Measurements from ENCODE around the gene CLCC1. TPM values are rescaled to one million over a fixed set of nuclear protein-coding genes. Genes with fewer than 3 reads are reported as not detected.

Gene CLCC1
- total and polyA plus RNA-seq, 11 donors = 7.9 to 33.0 (median 27.0) TPM

- no peaks in the 10 kb centered on the region for H3K9me3 ChIP-seq
- intact Hi-C loops (cut with DNase I) = loop anchor here in 7 of 10 donors (2.0 to 10.0 kb wide), 3 partner anchors 150 to 153 kb away; partner anchors contain the start of gene ELAPOR1 (in 6 of the 7)
Observed at GRCh38 chr1:108961752-108962486, 1.4 kb downstream of the CLCC1 start.

DNA sequence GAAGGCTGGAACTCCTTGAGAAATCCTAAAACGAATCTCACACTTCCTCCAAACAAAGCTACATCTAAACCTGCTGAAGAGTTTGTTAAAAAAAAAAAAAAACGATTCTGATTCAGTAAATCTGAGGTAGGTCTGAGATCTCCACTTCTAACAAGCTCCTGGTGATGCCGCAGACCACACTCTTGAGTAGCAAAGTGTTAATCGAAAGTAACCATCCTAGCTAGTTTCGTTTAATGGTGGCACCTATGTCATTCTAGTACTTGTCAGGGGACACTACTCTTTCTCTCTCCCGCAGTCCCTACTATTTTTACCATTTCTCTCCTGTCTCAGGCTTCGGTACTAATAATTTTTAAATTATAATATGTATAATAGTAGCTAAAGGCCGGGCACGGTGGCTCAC is 2.1 kb downstream of the CLCC1 start:
- TF ChIP-seq POLR2A (IDR thresholded peaks at IDR 0.05) = no peak
- TF ChIP-seq, protein P1, sequence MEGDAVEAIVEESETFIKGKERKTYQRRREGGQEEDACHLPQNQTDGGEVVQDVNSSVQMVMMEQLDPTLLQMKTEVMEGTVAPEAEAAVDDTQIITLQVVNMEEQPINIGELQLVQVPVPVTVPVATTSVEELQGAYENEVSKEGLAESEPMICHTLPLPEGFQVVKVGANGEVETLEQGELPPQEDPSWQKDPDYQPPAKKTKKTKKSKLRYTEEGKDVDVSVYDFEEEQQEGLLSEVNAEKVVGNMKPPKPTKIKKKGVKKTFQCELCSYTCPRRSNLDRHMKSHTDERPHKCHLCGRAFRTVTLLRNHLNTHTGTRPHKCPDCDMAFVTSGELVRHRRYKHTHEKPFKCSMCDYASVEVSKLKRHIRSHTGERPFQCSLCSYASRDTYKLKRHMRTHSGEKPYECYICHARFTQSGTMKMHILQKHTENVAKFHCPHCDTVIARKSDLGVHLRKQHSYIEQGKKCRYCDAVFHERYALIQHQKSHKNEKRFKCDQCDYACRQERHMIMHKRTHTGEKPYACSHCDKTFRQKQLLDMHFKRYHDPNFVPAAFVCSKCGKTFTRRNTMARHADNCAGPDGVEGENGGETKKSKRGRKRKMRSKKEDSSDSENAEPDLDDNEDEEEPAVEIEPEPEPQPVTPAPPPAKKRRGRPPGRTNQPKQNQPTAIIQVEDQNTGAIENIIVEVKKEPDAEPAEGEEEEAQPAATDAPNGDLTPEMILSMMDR (IDR thresholded peaks at IDR 0.05) = no peak
- Histone ChIP-seq H3K27ac (no peak overlapping the region), H3K4me1 (peaks cover 0 to 33% (median 14%) of the 10 kb centered on the region in 12 donors), H3K36me3 (peaks cover 0 to 16% (median 4%) of the 10 kb centered on the region in 9 donors), H3K27me3 (no peaks in the 10 kb centered on the region), H3K4me3 (no peak overlapping the region), H3K9me3 (no peaks in the 10 kb centered on the region)
- DNase-seq (no peak), ATAC-seq (no peak)
- intact Hi-C loops (cut with DNase I) = loop anchor here in 6 of 10 donors (5.0 to 10.0 kb wide), 2 partner anchors 151 to 154 kb away; partner anchors contain the start of gene ELAPOR1 (in 6 of the 6)
- WGBS, 4 donors = 87 to 92% (median 90%) methylated on average over 9 of the region's 9 CpGs

More at GRCh38 chr1:108961752-108962486, 1.4 kb downstream of the CLCC1 start:
- Histone ChIP-seq H3K36me3 (peaks cover 0 to 16% (median 4%) of the 10 kb centered on the region in 9 donors), H3K4me1 (peaks cover 0 to 31% (median 14%) of the 10 kb centered on the region in 12 donors), H3K27me3 (no peaks in the 10 kb centered on the region), H3K4me3 (peak overlapping the region in 11 of 12 donors; percentile 66 to 87 (median 80)), H3K27ac (peak overlapping the region in 5 of 12 donors; percentile 93 to 99 (median 96))
- TF ChIP-seq POLR2A (IDR thresholded peaks at IDR 0.05) = no peak
- TF ChIP-seq, protein P1 (IDR thresholded peaks at IDR 0.05) = no peak
- 92 to 95% (median 94%) methylated on average over 15 of the region's 15 CpGs for WGBS, 4 donors
- DNase-seq (no peak), ATAC-seq (no peak)

DNA sequence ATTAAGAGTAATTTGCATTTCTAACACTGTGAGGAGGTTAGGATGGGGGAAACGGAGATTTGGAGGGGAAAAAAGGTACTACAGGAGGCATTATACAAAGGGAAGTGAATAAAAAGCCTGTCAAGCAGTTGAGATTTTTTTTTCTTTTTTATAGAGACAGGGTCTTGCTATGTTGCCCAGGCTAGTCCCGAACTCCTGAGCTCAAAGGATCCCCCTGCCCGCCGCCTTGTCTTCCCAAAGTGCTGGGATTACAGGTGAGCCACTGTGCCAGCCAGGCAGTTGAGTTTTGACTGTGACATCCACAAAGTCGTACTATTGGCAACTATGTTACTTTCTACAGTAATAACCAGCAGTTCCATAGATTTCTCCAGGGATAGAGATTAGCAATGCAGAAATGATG is 2.6 kb downstream of the CLCC1 start:
- ATAC-seq = no peak
- Histone ChIP-seq H3K4me3 (no peak overlapping the region), H3K36me3 (peaks cover 0 to 16% (median 4%) of the 10 kb centered on the region in 9 donors), H3K27ac (no peak overlapping the region), H3K4me1 (peaks cover 0 to 33% (median 14%) of the 10 kb centered on the region in 12 donors), H3K9me3 (no peaks in the 10 kb centered on the region), H3K27me3 (no peaks in the 10 kb centered on the region)
- TF ChIP-seq, protein P1 (IDR thresholded peaks at IDR 0.05) = no peak
- TF ChIP-seq POLR2A (IDR thresholded peaks at IDR 0.05) = no peak
- no peak for DNase-seq
- intact Hi-C loops (cut with DNase I) = loop anchor here in 6 of 10 donors (5.0 to 10.0 kb wide), 2 partner anchors 152 to 154 kb away; partner anchors contain the start of gene ELAPOR1 (in 6 of the 6)
- WGBS, 4 donors = 90 to 95% (median 92%) methylated on average over 5 of the region's 5 CpGs

GRCh38 chr1:108957888-108958287 is 5.4 kb downstream of the CLCC1 start:
- H3K36me3 ChIP-seq = peaks cover 0 to 32% (median 6%) of the 10 kb centered on the region in 9 donors
- H3K4me1 ChIP-seq = peaks cover 0 to 26% (median 10%) of the 10 kb centered on the region in 12 donors
- H3K9me3 ChIP-seq = no peaks in the 10 kb centered on the region
- ATAC-seq (no peak), DNase-seq (no peak)
- H3K27ac ChIP-seq = no peak overlapping the region
- TF ChIP-seq, protein P1 (IDR thresholded peaks at IDR 0.05) = no peak
- TF ChIP-seq POLR2A (IDR thresholded peaks at IDR 0.05) = no peak
- intact Hi-C loops (cut with DNase I) = no loop called here
- 94 to 98% (median 95%) methylated on average over 5 of the region's 5 CpGs for WGBS, 4 donors
- no peaks in the 10 kb centered on the region for H3K27me3 ChIP-seq
- no peak overlapping the region for H3K4me3 ChIP-seq

Data from heart left ventricle (tissue), 16 donors.